ENCODE measurements around the gene THAP10.
"Not testable (repeated sequence)": the region's sequence is repeated elsewhere in the genome, so short reads cannot be mapped to it uniquely, and the experiment has no call there.

- not testable (repeated sequence) for TF ChIP-seq CTCF, POLR2A (IDR thresholded peaks at IDR 0.05)
These were observed 33.5 kb downstream of the THAP10 start for GRCh38 chr15:70858614-70859321.

Data from thyroid gland (tissue), 4 donors.